Tibial artery (tissue), 4 donors: ENCODE measurements around the gene DDX60.
"Not testable (repeated sequence)": the region's sequence is repeated elsewhere in the genome, so short reads cannot be mapped to it uniquely, and the experiment has no call there.

Source experiments
- DNase-seq, 2 donors: peaks; one replicate each; pipeline ENCODE4 v3.0.0-alpha.2; 2019
- H3K27ac ChIP-seq, 2 donors: fragments of 200-600 bp; sonication (generic) in 1 of 2; 1 replicate in 1 of 2; 2 replicates in 1 of 2; pipeline ENCODE4 v1.5.1; 2018 to 2019; ENCODE audit warnings: mild to moderate bottlenecking in 1 of 2
- H3K27me3 ChIP-seq, 2 donors: fragments of 200-600 bp; sonication (generic) in 1 of 2; one replicate each; pipeline versions ENCODE4 v1.5.1 to v1.6.0; 2016 to 2019
- H3K36me3 ChIP-seq, 3 donors: fragments of 200-600 bp; sonication (generic) in 2 of 3; one replicate each; pipeline ENCODE4 v1.5.1; 2016 to 2019; ENCODE audit warnings: mild to moderate bottlenecking in 2 of 3
- H3K4me1 ChIP-seq, 4 donors: fragments of 200-600 bp; sonication (generic) in 2 of 4; 1 replicate in 3 of 4; 2 replicates in 1 of 4; pipeline ENCODE4 v1.5.1; 2016 to 2019
- H3K4me3 ChIP-seq, 2 donors: fragments of 200-600 bp; sonication (generic) in 1 of 2; 1 replicate in 1 of 2; 2 replicates in 1 of 2; pipeline ENCODE4 v1.5.1; 2018 to 2019; ENCODE audit warnings: mild to moderate bottlenecking in 2 of 2
- H3K9me3 ChIP-seq, 3 donors: fragments of 200-600 bp; sonication (generic) in 1 of 3; one replicate each; pipeline ENCODE4 v1.5.1; 2016 to 2019
- intact Hi-C: fragments of 100-400 bp; cut with DNase I; formaldehyde crosslinking; loops from one replicate; pipeline ENCODE4 v1.15.0; 2023; ENCODE audit warnings: low total_unique reads
- TF ChIP-seq, protein P1 (sequence below), 2 experiments: fragments of 200-600 bp in 1 of 2; fragments of 450-650 bp in 1 of 2; IDR thresholded peaks; one replicate each; pipeline ENCODE4 v1.5.1; 2017 to 2019; ENCODE audit warnings: antibody characterized with exemption in 2 of 2, mild to moderate bottlenecking in 1 of 2, moderate library complexity in 1 of 2

DDX60 gene

DNA sequence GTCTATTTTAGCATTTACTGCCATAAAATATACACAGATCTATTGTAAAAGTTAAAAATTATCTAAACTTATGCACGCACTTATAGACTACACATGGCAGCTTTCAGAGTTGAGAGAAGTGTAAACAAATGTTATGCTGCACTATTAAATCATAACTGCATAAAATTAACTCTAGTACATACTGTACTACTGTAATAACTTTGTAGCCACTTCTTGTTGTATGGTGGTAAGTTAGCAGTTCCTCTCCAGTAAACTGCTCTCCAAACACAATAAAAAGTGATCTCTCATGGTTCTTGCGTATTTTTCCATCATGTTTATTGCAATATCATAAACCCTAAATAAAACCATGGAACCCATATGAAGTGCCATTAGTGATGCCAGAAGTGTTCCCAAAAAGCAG lies 9.6 kb downstream of the DDX60 start:
- no peaks in the 10 kb centered on the region for H3K4me1 ChIP-seq
- H3K9me3 ChIP-seq, result no peaks in the 10 kb centered on the region
- no peak for DNase-seq
- TF ChIP-seq, protein P1, sequence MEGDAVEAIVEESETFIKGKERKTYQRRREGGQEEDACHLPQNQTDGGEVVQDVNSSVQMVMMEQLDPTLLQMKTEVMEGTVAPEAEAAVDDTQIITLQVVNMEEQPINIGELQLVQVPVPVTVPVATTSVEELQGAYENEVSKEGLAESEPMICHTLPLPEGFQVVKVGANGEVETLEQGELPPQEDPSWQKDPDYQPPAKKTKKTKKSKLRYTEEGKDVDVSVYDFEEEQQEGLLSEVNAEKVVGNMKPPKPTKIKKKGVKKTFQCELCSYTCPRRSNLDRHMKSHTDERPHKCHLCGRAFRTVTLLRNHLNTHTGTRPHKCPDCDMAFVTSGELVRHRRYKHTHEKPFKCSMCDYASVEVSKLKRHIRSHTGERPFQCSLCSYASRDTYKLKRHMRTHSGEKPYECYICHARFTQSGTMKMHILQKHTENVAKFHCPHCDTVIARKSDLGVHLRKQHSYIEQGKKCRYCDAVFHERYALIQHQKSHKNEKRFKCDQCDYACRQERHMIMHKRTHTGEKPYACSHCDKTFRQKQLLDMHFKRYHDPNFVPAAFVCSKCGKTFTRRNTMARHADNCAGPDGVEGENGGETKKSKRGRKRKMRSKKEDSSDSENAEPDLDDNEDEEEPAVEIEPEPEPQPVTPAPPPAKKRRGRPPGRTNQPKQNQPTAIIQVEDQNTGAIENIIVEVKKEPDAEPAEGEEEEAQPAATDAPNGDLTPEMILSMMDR (IDR thresholded peaks at IDR 0.05), result no peak
- intact Hi-C loops, result no loop called here
- H3K36me3 ChIP-seq, result peaks cover 23 to 35% (median 27%) of the 10 kb centered on the region in 3 donors
- H3K27me3 ChIP-seq, result no peaks in the 10 kb centered on the region
- H3K4me3 ChIP-seq, result no peak overlapping the region
- no peak overlapping the region for H3K27ac ChIP-seq

DNA sequence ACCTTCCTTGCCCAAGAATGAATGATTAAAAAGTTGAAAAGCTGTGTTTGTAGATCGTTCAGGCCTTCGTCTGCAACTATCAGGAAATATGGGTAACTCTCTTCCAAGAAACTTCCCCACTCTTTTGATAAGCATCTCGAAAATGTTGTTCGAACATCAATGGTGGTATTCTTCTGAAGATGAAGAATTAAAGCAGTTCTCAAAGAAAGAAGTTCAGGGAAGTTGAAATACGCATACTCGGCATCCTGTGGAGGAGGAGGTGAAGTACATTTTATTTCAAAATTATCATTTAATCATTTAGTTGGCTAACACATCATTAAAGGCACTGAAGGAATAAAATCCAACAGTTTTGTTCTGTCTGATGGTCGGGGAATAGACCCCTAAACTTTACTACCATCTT lies 12.1 kb downstream of the DDX60 start:
- Histone ChIP-seq H3K36me3 (peaks cover 33 to 49% (median 35%) of the 10 kb centered on the region in 3 donors), H3K27ac (no peak overlapping the region), H3K4me1 (no peaks in the 10 kb centered on the region), H3K9me3 (no peaks in the 10 kb centered on the region), H3K4me3 (no peak overlapping the region), H3K27me3 (no peaks in the 10 kb centered on the region)
- DNase-seq, result no peak
- TF ChIP-seq, protein P1 (IDR thresholded peaks at IDR 0.05), result no peak
- intact Hi-C loops, result no loop called here

DNA sequence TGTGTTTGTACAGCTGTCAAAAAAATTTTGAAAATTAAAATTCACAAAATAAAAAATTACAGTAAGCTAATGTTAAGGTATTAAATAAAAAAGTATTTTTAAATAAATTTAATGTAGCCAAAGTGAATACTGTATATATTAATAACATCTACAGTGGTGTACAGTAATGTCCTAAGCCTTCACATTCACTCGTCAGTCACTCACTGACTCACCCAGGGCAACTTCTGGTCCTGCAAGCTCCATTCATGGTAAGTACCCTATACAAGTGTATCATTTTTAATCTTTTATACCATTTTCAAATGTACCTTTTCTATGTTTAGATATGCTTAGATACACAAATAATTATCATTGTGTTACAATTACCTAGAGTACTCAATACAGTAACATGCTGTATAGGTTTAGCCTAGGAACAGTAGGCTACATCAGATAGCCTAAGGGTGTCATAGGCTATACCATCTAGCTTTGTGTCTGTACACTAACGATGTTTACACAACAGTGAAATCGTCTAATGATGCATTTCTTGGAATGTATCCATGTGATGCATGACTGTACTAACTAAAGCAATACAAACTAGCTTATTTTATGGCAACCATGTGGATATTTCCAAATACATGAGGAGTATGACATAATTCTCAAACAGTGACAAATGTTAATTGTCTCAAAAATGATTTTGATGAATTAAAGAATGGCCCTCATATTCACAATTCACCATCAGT lies 13.7 kb downstream of the DDX60 start:
- intact Hi-C loops, result no loop called here
- Histone ChIP-seq H3K27me3 (no peaks in the 10 kb centered on the region), H3K4me3 (no peak overlapping the region), H3K4me1 (no peaks in the 10 kb centered on the region), H3K36me3 (peaks cover 32 to 54% (median 36%) of the 10 kb centered on the region in 3 donors), H3K9me3 (no peaks in the 10 kb centered on the region), H3K27ac (no peak overlapping the region)
- TF ChIP-seq, protein P1 (IDR thresholded peaks at IDR 0.05), result no peak
- no peak for DNase-seq

DNA sequence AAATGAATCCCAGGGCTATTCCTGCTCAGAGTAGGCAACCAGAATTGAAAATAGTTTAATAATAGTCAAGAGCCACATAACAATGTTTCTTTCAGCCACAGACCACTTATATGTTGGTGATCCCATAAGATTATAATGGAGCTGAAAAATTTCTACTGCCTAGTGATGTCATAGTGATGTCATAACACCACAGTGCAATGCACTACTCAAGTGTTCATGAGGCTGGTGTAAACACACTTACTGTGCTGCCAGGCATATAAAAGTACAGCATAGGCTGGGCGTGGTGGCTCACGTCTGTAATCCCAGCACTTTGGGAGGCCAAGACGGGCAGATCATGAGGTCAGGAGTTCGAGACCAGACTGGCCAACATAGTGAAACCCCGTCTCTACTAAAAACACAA lies 15.1 kb downstream of the DDX60 start:
- H3K27ac ChIP-seq, H3K4me1 ChIP-seq, H3K9me3 ChIP-seq, H3K27me3 ChIP-seq, DNase-seq, intact Hi-C loops, H3K4me3 ChIP-seq: not testable (repeated sequence)
- peaks cover 32 to 52% (median 32%) of the 10 kb centered on the region in 3 donors for H3K36me3 ChIP-seq

DNA sequence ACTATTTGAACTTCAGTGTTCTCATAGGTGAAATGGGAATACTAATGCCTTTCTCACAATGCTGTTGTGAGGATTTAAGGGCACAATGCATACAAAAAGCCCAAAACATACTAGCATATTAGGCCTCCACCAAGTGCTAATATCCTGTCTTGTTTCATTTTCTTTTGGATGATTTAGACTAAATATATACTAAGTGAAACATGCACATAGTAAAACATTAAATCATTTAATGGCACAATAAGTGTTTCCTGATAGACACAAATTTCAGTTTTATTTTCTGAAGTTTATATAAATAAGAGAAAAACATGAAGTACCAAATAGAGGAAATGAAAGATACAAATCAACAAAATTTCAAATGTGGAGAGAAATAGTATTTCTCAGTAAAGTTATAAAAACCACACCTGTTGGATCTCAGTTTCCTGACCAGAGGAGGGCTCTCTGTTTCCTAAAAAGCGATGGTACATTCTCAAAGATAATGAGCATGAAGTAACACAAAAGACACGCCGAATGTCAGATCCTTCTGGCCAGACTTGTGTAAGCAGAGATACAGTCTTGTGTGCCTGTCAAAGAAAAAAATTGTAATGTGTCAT lies 25.1 kb downstream of the DDX60 start:
- no peak overlapping the region for H3K4me3 ChIP-seq
- no peak overlapping the region for H3K27ac ChIP-seq
- intact Hi-C loops, result no loop called here
- H3K27me3 ChIP-seq, result no peaks in the 10 kb centered on the region
- peaks cover 17 to 32% (median 17%) of the 10 kb centered on the region in 3 donors for H3K36me3 ChIP-seq
- DNase-seq, result no peak
- TF ChIP-seq, protein P1 (IDR thresholded peaks at IDR 0.05), result no peak
- no peaks in the 10 kb centered on the region for H3K4me1 ChIP-seq
- H3K9me3 ChIP-seq, result no peaks in the 10 kb centered on the region

DNA sequence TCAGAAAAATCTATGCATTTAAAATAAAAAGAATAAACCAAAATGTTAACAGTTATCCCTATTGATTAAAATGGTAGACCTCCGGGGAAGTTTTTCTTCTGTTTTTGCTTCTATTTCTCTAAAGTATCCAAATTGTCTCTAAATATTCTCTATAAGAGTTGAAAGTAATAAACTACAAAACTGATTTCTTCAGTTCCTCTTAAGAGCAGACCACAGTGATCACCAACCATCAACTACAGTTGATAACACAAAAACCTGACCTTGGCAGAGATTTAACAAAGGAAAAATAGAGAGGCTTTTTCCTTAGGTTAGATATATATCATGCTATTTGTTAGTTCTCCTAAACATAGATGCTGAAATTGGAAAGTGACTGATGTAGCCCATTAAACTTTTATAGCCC lies 27.3 kb downstream of the DDX60 start:
- DNase-seq, result no peak
- peaks cover 15 to 32% (median 17%) of the 10 kb centered on the region in 3 donors for H3K36me3 ChIP-seq
- TF ChIP-seq, protein P1 (IDR thresholded peaks at IDR 0.05), result no peak
- no peak overlapping the region for H3K4me3 ChIP-seq
- H3K27me3 ChIP-seq, result no peaks in the 10 kb centered on the region
- no peaks in the 10 kb centered on the region for H3K4me1 ChIP-seq
- intact Hi-C loops, result no loop called here
- H3K9me3 ChIP-seq, result no peaks in the 10 kb centered on the region
- no peak overlapping the region for H3K27ac ChIP-seq

DNA sequence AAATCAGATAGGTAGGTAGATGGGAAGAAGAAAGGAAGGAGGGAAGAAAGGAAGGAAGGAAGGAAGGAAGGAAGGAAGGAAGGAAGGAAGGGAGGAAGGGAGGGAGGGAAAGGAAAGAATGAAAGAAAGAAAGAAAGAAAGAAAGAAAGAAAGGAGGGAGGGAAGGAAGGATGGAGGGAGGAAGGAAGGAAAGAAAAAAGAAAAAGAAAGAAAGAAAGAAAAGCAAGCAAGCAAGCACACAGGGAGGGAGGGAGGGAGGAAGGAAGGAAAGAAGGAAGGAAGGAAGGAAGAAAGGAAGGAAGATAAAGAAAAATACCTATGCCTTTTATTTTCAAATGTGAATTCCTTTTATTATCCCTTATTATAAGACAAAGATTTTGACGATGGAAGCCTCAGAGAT lies 32.7 kb downstream of the DDX60 start:
- DNase-seq, intact Hi-C loops, H3K27me3 ChIP-seq, H3K4me3 ChIP-seq, H3K9me3 ChIP-seq, H3K27ac ChIP-seq, H3K4me1 ChIP-seq: not testable (repeated sequence)
- peaks cover 22 to 39% (median 29%) of the 10 kb centered on the region in 3 donors for H3K36me3 ChIP-seq
